Stomach (tissue), 9 donors: Measurements from ENCODE around the gene KIF5B. TPM values are rescaled to one million over a fixed set of nuclear protein-coding genes. Genes with fewer than 3 reads are reported as not detected.
"Not testable (repeated sequence)": the region's sequence is repeated elsewhere in the genome, so short reads cannot be mapped to it uniquely, and the experiment has no call there.

Experiments used
- DNase-seq, 2 donors: peaks; one replicate each; pipeline versions ENCODE4 v3.0.0 to v3.0.0-alpha.2; 2013 to 2019
- H3K27ac ChIP-seq, 5 donors: fragments of 200-600 bp in 4 of 5; sonication (generic) in 4 of 5; one replicate each; pipeline ENCODE4 v1.5.1; 2013 to 2019; ENCODE audit warnings: mild to moderate bottlenecking in 1 of 5, moderate library complexity in 1 of 5
- H3K27me3 ChIP-seq, 3 donors: fragments of 200-600 bp; sonication (generic); one replicate each; pipeline ENCODE4 v1.5.1; 2017 to 2019; ENCODE audit warnings: mixed run types in 1 of 3
- H3K36me3 ChIP-seq, 4 donors: fragments of 200-600 bp; sonication (generic); 1 replicate in 3 of 4; 2 replicates in 1 of 4; pipeline ENCODE4 v1.5.1; 2016 to 2019
- H3K4me1 ChIP-seq, 4 donors: fragments of 200-600 bp; sonication (generic); one replicate each; pipeline ENCODE4 v1.5.1; 2016 to 2019
- H3K4me3 ChIP-seq, 4 donors: fragments of 200-600 bp; sonication (generic) in 3 of 4; one replicate each; pipeline ENCODE4 v1.5.1; 2016 to 2019; ENCODE audit warnings: mild to moderate bottlenecking in 1 of 4
- H3K9me3 ChIP-seq, 4 donors: fragments of 200-600 bp; sonication (generic); one replicate each; pipeline ENCODE4 v1.5.1; 2016 to 2019
- CTCF ChIP-seq, 7 experiments: fragments of 450-650 bp in 4 of 7; fragments of 200-600 bp in 3 of 7; sonication (generic) in 3 of 7; IDR thresholded peaks; one replicate each; pipeline ENCODE4 v1.5.1; 2016 to 2019; ENCODE audit warnings: antibody characterized with exemption in 7 of 7, control low read depth in 2 of 7, mild to moderate bottlenecking in 1 of 7
- EP300 ChIP-seq: sonication (generic); formaldehyde crosslinking; IDR thresholded peaks from one replicate; pipeline ENCODE4 v1.6.1; 2017; ENCODE audit warnings: antibody characterized with exemption
- POLR2A ChIP-seq, 4 donors: fragments of 450-650 bp; IDR thresholded peaks; one replicate each; pipeline ENCODE4 v1.6.1; 2016; ENCODE audit warnings: antibody characterized with exemption in 4 of 4, control low read depth in 2 of 4, mild to moderate bottlenecking in 1 of 4, moderate library complexity in 1 of 4
- POLR2AphosphoS5 ChIP-seq, 3 donors: sonication (generic); formaldehyde crosslinking; IDR thresholded peaks; one replicate each; pipeline ENCODE4 v1.6.1; 2016; ENCODE audit warnings: antibody characterized with exemption in 3 of 3
- WGBS, 5 donors: extraction: QIAGEN DNeasy Blood & Tissue Kit in 3 of 5; methylation state at CpG; one replicate each; pipeline versions ENCODE4 v1.1.5 to v1.1.7; 2013 to 2018; 5-methylcytosine and 5-hydroxymethylcytosine counted together
- intact Hi-C: fragments of 100-400 bp; cut with DNase I; formaldehyde crosslinking; loops from one replicate; pipeline ENCODE4 v1.15.1; 2023; ENCODE audit warnings: low total_unique reads
- polyA plus RNA-seq, 3 donors: library from polyadenylated mRNA; stranded (reverse); fragments of 200-250 nt; gene quantifications; one replicate each; pipeline ENCODE4 v1.2.3, GENCODE V29; 2013
- total RNA-seq, 5 donors: library from RNA; depleted of rRNA; stranded (reverse); fragments of >200 nt; gene quantifications; one replicate each; pipeline versions ENCODE4 v1.1.0 to v1.2.3, GENCODE V29; 2014 to 2016
- donor health status: healthy with polysubstance abuse.
- donor health status: Bipolar disorder and iron deficiency.
- donor health status: healthy.

KIF5B gene
- total and polyA plus RNA-seq, 8 donors, result 25.1 to 145 (median 66.3) TPM

GRCh38 chr10:31975157-31975765 is 81.0 kb downstream of the KIF5B start:
- intact Hi-C loops, result no loop called here
- no peak overlapping the region for H3K4me3 ChIP-seq
- TF ChIP-seq POLR2A (IDR thresholded peaks at IDR 0.05) (no peak), EP300 (no peak), CTCF (IDR thresholded peaks at IDR 0.05) (no peak), POLR2AphosphoS5 (IDR thresholded peaks at IDR 0.05) (no peak)
- no peaks in the 10 kb centered on the region for H3K27me3 ChIP-seq
- DNase-seq, result no peak
- H3K9me3 ChIP-seq, result no peaks in the 10 kb centered on the region
- peaks cover 0 to 29% (median 0%) of the 10 kb centered on the region in 4 donors for H3K4me1 ChIP-seq
- H3K36me3 ChIP-seq, result no peaks in the 10 kb centered on the region
- H3K27ac ChIP-seq, result no peak overlapping the region
- 86 to 92% (median 90%) methylated on average over 6 of the region's 6 CpGs for WGBS, 5 donors

- Histone ChIP-seq H3K27me3 (no peaks in the 10 kb centered on the region), H3K4me1 (peaks cover 0 to 29% (median 0%) of the 10 kb centered on the region in 4 donors), H3K36me3 (no peaks in the 10 kb centered on the region), H3K9me3 (no peaks in the 10 kb centered on the region), H3K27ac (no peak overlapping the region), H3K4me3 (no peak overlapping the region)
- intact Hi-C loops, result no loop called here
- WGBS, 5 donors, result 83 to 89% (median 86%) methylated on average over 4 of the region's 4 CpGs
- TF ChIP-seq EP300 (no peak), POLR2AphosphoS5 (IDR thresholded peaks at IDR 0.05) (no peak), POLR2A (IDR thresholded peaks at IDR 0.05) (no peak), CTCF (IDR thresholded peaks at IDR 0.05) (no peak)
- no peak for DNase-seq
These were observed 81.6 kb downstream of the KIF5B start for GRCh38 chr10:31974434-31975124.

- Histone ChIP-seq H3K4me3 (no peak overlapping the region), H3K27ac (no peak overlapping the region), H3K36me3 (no peaks in the 10 kb centered on the region), H3K4me1 (peaks cover 0 to 23% (median 0%) of the 10 kb centered on the region in 4 donors), H3K27me3 (no peaks in the 10 kb centered on the region), H3K9me3 (no peaks in the 10 kb centered on the region)
- TF ChIP-seq POLR2AphosphoS5 (IDR thresholded peaks at IDR 0.05) (no peak), EP300 (no peak), POLR2A (IDR thresholded peaks at IDR 0.05) (no peak), CTCF (IDR thresholded peaks at IDR 0.05) (no peak)
- peak in 1 of 2 donors; percentile 8 for DNase-seq
- 42 to 65% (median 46%) methylated on average over 9 of the region's 9 CpGs for WGBS, 5 donors
- intact Hi-C loops, result no loop called here
These were observed 83.6 kb downstream of the KIF5B start for GRCh38 chr10:31972519-31973041.

GRCh38 chr10:31969847-31970246 is 86.4 kb downstream of the KIF5B start:
- H3K36me3 ChIP-seq, intact Hi-C loops, H3K4me3 ChIP-seq, H3K9me3 ChIP-seq, H3K27me3 ChIP-seq, H3K27ac ChIP-seq, DNase-seq: not testable (repeated sequence)
- WGBS, 5 donors, result no CpG with 5 or more reads among the region's 32 CpGs
- H3K4me1 ChIP-seq, result peaks cover 0 to 12% (median 0%) of the 10 kb centered on the region in 4 donors

GRCh38 chr10:31963589-31963980 is 92.6 kb downstream of the KIF5B start:
- Histone ChIP-seq H3K9me3 (no peaks in the 10 kb centered on the region), H3K36me3 (no peaks in the 10 kb centered on the region), H3K27me3 (no peaks in the 10 kb centered on the region), H3K27ac (no peak overlapping the region), H3K4me3 (no peak overlapping the region), H3K4me1 (peaks cover 8 to 33% (median 8%) of the 10 kb centered on the region in 4 donors)
- no peak for DNase-seq
- 71 to 88% (median 81%) methylated on average over 1 of the region's 1 CpG; no CpG with 5 or more reads in 1 of the 5 donors for WGBS, 5 donors
- intact Hi-C loops, result no loop called here
- TF ChIP-seq EP300, result no peak
- TF ChIP-seq CTCF (IDR thresholded peaks at IDR 0.05), result no peak
- no peak for TF ChIP-seq POLR2AphosphoS5 (IDR thresholded peaks at IDR 0.05)
- no peak for TF ChIP-seq POLR2A (IDR thresholded peaks at IDR 0.05)
